HG02623 (cell line): Measurements from ENCODE around the gene ASPSCR1.
"Not testable (repeated sequence)": the region's sequence is repeated elsewhere in the genome, so short reads cannot be mapped to it uniquely, and the experiment has no call there.

Source experiments
- ATAC-seq: cut with Tn5 transposase; IDR thresholded peaks from one replicate; pipeline ENCODE4 v1.9.1; 2021; ENCODE audit warnings: moderate library complexity; ENCODE audit not compliant: unreplicated experiment

The ASPSCR1 gene

GRCh38 chr17:81978524-81979298 lies 1.3 kb downstream of the ASPSCR1 start:
- ATAC-seq = no peak

- no peak for ATAC-seq
Measured at GRCh38 chr17:81980122-81980521, 2.7 kb downstream of the ASPSCR1 start.

- no peak for ATAC-seq
Measured at GRCh38 chr17:81980707-81981343, 3.4 kb downstream of the ASPSCR1 start.

GRCh38 chr17:81981511-81981910 lies 4.1 kb downstream of the ASPSCR1 start:
- ATAC-seq = not testable (repeated sequence)

- no peak for ATAC-seq
Measured at GRCh38 chr17:81983011-81983638, 5.7 kb downstream of the ASPSCR1 start.

- ATAC-seq = no peak
Measured at GRCh38 chr17:81983639-81984373, 6.4 kb downstream of the ASPSCR1 start.

- ATAC-seq = no peak
Measured at GRCh38 chr17:81984773-81985410, 7.5 kb downstream of the ASPSCR1 start.

- no peak for ATAC-seq
Measured at GRCh38 chr17:81986606-81987005, 9.2 kb downstream of the ASPSCR1 start.

GRCh38 chr17:81987161-81987770 lies 9.8 kb downstream of the ASPSCR1 start:
- ATAC-seq = no peak

GRCh38 chr17:81990836-81991683 lies 13.6 kb downstream of the ASPSCR1 start:
- ATAC-seq = no peak

- no peak for ATAC-seq
Measured at GRCh38 chr17:81991684-81992305, 14.4 kb downstream of the ASPSCR1 start.

- no peak for ATAC-seq
Measured at GRCh38 chr17:81992306-81993102, 15.1 kb downstream of the ASPSCR1 start.

- ATAC-seq = no peak
Measured at GRCh38 chr17:81993729-81994592, 16.5 kb downstream of the ASPSCR1 start.

- no peak for ATAC-seq
Measured at GRCh38 chr17:81994593-81995462, 17.4 kb downstream of the ASPSCR1 start.

- ATAC-seq = no peak
Measured at GRCh38 chr17:81995463-81996231, 18.2 kb downstream of the ASPSCR1 start.
